Stimulated activated CD4-positive, alpha-beta T cell treated with anti-CD3 and anti-CD28 coated beads, Interleukin-1b, Interleukin-23, amount 100 ng/mL, for 48 hours (primary cell): ENCODE measurements around the gene SGCA.

Experiments used
- DNase-seq: peaks from one replicate; pipeline ENCODE4 v3.0.0-alpha.2; 2020

The SGCA gene

DNA sequence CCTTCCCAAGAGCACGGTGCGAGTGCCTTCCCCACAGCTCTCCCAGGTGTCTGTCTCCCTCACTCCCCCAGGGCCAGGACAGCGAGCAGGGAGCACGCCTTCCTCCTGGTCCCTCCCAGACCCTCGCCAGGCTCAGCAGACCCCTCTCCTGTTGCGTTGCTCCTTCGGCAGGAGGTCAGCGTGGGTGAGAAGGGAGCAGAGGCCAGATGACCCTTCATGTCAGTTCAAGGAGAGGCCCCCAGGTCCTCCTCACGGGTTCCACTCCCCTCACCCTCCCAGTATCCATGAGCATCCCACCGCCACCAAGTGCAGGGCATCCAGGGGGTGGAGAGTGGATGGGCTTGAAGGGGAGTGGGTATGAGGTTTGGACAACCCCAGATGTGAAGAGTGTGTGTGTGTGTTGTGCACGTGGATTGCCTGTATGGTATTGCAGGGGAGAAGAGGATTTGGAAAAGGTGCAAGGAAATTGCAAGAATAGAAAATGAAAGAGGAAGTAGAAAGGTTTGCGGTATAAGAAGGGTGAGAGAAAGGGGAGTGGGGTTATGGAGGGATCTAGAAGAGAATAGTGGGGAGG lies 17.7 kb downstream of the SGCA start:
- no peak for DNase-seq

DNA sequence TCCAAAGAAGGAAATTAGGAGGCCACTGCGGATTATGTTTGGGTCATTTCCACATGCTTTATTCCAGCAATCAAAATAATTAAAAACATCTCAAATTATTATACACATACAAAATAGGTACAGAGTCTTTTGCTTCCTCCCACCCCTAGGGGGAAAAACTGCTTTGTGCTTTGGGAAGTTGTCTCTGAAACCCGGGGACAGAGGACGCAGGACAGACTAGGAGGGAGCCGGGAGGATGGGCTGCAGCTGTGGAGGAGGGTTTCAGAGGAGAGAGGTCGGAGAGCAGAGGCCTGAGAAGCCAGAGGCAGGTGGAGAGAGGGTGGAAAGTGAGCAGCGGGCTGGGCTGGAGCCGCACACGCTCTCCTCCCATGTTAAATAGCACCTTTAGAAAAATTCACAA lies 18.3 kb downstream of the SGCA start:
- no peak for DNase-seq

DNA sequence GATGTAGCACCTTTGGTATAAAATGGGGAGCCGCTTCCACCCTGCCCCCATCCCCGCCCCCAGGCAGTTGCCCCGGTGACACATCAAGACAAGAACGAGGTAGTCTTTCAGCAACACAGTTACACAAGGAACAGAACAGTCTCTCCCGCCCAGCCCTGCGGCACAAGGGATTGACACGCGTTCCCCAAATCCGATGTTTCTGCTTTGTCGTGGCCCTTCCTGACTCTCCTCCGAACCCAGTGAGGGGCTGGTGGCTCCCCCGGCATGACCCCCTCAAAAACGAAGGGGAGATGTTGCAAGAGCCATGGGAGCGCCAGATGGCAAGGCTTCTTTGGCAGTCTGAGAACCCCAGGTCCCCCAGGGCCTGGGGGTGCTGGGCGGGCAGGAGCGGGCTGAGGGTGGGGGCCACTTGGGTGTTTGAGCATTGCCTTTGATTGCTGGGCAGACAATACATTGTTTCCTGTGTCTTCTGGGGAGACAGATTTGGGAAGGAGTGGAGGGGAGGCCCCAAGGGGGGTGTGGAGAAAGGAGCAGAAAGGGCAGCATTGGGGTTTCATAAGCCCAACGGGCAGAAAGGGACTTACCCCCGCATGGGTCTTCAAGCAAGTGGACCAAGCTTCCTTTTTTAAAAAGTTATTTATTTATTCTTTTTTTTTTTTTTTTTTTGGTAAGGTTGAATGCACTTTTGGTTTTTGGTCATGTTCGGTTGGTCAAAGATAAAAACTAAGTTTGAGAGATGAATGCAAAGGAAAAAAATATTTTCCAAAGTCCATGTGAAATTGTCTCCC lies 19.0 kb downstream of the SGCA start:
- DNase-seq: no peak

DNA sequence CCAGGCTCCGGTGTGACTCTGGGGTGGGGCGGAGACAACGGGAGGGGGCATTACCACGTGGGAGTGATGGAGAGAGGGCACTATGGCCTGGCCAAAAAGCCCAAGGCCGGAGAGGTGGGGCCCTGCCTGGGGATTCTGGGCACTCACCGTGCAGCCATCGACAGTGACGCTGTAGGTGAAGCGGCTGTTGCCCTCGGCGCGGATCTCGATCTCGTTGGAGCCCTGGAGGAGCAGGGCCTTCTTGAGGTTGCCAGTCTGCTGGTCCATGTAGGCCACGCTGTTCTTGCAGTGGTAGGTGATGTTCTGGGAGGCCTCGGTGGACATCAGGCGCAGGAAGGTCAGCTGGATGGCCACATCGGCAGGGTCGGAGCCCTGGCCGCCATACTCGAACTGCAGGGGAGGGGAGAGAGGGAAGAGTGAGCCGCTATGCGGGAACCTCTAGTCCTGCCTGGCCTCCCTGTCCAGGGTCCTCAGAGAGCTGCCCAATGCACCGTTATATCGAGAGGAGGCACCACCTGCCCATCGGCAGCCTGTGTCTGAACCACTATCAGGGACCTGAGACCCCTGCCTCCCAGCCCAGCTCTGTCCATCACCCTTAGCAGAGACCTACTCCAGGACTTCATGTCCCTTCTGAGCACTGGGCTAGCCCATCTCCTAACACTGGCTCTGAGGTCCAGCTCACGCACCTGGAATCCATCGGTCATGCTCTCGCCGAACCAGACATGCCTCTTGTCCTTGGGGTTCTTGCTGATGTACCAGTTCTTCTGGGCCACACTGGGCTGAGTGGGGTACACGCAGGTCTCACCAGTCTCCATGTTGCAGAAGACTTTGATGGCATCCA lies 20.0 kb downstream of the SGCA start:
- no peak for DNase-seq

DNA sequence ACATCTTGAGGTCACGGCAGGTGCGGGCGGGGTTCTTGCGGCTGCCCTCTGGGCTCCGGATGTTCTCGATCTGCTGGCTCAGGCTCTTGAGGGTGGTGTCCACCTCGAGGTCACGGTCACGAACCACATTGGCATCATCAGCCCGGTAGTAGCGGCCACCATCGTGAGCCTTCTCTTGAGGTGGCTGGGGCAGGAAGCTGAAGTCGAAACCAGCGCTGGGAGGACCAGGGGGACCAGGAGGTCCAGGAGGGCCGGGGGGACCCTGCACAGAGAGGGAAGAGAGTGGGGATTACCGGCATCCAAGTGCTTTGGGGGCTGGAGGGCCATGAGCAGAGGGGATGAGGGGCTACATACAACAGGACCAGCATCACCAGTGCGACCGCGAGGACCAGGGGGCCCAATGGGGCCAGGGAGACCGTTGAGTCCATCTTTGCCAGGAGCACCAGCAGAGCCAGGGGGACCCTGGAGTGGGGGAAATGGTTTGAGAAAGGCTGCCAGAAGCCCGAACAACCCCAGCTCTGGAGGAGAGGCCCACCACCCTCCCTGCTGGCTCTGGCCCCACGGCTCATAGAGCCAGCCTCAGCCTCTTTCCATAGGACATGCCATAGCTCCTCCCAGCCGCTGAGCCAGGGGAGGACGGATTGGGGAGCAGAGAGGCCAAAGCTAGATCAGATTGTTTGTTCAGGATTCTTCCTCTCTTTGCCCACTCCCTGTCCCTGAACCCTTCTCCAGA lies 21.0 kb downstream of the SGCA start:
- no peak for DNase-seq

DNA sequence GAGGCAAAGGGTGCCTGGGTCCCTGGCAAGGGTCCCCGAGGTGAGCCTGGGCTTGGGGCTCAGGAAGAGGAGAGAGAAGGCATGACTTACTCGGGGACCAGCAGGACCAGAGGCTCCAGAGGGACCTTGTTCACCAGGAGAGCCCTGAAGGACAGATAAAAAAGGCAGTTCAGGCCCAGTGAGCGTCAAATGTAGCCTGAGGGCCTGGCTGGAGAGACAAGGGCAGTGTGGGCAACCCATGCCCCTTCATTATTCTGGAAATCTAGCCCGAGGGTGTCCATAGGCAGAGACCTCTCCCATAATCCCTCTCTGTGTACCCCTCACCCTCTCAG lies 21.6 kb downstream of the SGCA start:
- DNase-seq: no peak

DNA sequence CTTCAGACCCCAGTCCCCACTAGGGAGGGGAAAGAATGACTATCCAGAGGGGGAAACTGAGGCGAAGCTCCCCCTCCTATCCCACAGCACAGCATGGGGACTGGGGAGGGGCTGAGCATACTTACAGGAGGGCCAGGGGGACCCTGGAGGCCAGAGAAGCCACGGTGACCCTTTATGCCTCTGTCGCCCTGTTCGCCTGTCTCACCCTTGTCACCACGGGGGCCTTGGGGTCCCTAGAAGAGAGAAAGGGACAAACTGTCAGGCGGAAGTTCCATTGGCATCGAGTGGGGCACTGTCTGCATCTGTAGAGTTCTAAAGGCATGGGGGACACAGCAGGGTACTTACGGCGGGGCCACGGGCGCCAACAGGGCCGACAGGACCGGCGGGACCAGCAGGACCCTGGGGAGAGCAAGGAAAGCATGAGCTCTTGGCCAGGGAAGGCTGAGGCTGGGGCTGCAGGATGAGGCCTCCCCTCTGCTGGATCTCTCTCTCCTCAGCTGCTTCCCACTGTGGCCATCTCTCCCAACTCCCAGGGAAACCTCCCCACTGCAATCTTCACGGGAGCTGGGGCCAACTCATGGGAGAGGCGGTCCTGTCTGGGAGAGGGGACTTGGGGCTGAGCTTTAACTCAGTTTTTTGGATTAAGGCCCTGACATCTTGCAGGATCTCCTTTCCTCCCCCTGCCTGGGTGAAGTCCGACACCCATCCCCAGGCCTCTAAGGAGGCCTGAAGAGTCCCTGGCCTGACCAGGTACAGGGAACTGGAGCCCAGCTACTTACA lies 22.1 kb downstream of the SGCA start:
- DNase-seq: no peak

DNA sequence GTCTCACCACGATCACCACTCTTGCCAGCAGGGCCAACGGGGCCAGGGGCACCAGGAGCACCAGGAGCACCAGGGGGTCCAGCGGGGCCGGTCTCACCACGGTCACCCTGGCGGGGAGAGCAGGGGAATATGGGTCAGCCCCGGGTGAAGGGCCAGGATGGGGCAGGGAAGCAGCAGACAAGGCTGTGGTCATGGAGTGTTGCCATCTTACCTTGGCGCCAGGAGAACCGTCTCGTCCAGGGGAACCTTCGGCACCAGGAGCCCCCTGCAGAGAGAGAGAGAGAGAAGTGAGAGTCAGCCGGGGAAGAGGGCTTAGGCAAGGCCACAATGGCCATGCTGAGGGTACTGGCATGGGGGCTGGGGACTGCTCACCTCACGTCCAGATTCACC lies 22.7 kb downstream of the SGCA start:
- no peak for DNase-seq

DNA sequence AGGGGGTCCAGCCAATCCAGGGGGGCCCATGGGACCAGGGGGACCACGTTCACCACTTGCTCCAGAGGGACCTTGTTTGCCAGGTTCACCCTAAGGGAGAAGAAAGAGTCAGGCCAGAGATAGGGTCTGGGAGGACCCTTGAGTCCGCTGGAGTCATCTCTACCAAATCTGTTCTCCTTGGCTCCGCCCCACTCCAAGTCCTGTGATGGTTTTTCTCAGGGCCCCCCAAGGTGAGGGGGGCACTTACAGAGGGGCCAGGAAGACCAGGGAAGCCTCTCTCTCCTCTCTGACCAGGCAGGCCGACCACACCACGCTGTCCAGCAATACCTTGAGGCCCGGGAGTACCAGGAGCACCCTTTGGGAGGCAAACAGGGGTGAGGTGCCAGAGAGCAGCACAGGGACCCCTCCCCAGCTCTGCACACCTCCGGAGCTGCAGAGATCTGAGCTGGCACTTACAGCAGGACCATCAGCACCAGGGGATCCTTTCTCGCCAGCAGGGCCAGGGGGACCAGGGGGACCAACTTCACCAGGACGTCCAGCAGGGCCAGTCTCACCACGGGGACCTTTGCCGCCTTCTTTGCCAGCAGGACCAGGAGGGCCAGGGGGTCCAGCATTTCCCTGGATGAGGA lies 23.2 kb downstream of the SGCA start:
- DNase-seq: no peak

DNA sequence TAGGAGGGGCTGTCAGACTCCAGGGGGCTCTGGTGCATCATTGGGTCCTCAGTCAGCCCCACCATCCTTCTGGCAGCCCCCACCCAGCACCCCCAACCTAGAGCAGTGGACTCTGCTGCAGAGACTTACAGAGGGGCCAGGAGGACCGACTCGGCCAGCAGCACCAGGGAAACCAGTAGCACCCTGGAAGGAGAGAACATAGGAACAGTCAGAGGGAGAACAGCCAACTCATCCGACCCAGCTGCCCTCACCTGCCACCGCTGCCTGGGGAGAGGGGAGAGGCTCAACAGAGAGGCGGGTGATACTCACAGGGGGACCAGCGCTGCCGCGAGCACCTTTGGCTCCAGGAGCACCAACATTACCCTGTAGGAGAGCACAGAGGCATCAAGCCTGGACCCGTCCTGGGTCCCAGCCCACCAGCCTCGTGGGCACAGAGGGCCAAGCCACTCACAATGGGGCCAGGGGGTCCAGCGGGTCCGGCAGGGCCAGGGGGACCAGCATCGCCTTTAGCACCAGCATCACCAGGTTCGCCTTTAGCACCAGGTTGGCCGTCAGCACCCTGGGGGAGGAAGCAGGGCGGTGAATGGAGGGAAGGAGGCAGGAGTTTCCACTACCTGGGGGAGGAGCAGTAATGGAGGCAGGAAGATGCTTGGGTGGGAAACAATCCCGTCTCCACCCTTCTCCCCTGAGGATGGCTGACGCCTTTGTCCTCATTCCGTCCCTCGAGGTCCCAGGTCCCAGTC lies 23.9 kb downstream of the SGCA start:
- DNase-seq: no peak

DNA sequence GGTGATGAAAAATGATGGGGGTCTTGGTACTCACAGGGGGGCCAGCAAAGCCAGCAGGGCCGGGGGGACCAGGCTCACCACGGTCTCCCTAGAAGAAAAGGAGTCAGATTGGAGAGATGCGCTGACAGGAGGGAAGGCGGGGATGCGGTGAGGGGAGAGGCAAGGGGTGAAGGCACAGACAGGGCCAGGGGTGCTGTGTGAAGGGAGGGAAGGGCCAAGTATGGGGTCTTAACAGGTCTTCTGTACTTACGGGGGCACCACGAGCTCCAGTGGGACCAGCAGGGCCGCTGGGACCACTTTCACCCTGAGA lies 24.4 kb downstream of the SGCA start:
- no peak for DNase-seq

DNA sequence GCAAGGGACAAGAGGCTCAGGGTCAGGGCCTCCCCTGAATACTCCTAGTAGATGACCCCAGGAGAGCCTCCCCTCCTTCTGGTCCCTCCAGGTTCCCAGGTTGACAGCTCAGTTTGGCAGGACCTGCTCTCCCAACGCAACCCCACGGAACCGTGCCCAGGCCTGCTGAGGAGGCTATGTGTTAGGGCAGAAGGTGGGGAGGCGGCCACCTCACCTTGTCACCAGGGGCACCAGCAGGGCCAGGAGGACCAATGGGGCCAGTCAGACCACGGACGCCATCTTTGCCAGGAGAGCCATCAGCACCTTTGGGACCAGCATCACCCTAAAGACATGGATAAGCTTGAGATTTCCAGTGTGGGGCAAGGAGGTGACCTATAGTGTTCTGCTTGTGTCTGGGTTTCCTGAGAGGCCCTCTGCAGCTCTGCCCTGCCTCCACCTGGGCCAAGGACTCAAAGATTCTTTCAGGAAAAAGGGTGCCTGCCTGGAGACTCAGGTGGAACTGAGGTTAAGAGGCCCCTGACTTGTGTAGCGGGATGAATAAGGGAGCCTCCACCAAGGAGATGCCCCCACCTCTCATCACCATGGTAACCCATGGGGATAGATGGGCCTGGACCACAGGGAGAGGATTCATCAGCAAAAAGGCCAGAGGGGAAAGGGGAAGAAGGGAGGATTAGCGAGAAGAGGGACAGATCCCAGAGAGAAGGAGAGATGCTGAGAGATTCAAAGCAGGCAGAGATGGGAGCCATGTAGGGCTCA lies 25.0 kb downstream of the SGCA start:
- no peak for DNase-seq

DNA sequence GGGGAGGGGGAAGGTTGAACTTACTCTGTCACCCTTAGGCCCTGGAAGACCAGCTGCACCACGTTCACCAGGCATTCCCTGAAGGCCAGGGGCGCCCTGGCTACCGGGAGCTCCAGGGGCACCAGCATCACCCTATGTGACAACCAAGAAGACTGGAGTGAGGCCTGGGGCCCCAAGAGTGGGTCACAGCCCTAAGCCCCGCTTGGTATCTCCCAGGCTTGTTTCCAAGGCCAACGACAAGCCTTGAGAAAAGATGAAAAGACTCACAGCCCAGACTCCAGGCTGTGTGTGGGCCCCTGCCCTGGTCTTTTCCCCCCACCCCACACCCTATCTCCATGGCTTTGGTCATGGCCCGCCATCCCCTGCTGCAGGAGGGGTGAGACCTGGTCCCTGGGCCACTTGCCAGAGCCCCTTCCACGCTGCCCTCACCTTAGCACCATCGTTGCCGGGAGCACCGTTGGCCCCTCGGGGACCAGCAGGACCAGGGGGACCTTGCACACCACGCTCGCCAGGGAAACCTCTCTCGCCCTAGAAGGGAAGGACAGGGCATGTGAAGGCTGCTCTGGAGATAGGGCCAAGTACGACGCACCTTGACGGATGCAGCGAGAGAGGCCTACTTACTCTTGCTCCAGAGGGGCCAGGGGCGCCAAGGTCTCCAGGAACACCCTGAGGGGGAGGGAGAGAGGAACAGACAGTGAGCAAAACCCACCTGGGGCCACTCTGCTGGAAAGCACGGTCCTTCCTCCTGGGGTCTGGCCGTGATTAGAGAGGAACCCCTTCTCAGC lies 25.7 kb downstream of the SGCA start:
- DNase-seq: no peak

DNA sequence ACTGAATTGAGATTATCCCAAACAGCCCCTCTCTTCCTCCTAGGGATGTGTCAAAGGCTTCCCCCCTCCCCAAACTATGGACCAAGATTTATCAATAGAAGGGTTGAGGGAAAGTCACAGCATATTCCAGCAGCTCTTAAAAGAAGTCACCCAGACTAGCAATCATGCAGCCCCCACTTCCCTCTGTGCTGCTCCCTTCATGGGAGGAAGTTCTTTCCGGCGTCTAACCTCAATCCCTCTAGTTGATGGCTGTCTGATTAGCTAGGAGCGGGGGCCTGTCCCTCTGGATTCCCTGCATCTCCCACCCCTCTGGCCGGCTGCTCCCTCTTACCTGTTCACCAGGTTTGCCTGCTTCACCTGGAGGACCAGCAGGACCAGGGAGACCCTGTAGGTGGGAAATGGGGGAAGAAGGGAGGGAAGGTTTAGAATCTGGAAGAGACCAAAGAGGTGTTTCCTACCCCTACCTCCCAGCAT lies 26.4 kb downstream of the SGCA start:
- no peak for DNase-seq

DNA sequence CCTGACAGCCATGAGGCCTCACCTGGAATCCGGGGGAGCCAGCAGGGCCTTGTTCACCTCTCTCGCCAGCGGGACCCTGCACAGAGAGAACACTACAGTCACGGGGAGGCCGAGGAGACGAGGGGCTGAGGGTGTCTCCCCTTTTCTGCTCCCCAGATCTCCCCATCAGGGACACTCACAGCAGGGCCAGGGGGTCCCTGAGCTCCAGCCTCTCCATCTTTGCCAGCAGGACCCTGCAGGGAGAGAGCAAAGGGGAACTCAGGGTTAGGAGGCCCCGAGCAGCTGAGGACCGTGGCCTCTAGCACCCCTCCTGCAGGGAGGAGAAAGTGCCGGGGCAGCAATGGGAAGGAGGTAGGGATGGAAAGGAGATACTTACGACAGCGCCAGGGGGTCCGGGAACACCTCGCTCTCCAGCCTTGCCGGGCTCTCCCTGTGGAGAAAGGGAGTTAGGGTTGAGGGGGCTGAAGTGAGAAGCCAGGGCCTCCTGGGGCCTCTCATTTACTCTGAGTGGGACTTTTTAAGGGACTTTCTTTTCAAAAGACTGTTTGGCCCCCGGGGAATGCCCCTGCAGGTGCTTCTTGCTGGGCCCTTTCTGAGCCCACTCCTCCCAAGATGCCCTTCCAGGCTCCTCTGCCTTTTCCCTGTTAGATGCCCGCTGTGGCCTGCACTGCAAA lies 26.9 kb downstream of the SGCA start:
- no peak for DNase-seq

DNA sequence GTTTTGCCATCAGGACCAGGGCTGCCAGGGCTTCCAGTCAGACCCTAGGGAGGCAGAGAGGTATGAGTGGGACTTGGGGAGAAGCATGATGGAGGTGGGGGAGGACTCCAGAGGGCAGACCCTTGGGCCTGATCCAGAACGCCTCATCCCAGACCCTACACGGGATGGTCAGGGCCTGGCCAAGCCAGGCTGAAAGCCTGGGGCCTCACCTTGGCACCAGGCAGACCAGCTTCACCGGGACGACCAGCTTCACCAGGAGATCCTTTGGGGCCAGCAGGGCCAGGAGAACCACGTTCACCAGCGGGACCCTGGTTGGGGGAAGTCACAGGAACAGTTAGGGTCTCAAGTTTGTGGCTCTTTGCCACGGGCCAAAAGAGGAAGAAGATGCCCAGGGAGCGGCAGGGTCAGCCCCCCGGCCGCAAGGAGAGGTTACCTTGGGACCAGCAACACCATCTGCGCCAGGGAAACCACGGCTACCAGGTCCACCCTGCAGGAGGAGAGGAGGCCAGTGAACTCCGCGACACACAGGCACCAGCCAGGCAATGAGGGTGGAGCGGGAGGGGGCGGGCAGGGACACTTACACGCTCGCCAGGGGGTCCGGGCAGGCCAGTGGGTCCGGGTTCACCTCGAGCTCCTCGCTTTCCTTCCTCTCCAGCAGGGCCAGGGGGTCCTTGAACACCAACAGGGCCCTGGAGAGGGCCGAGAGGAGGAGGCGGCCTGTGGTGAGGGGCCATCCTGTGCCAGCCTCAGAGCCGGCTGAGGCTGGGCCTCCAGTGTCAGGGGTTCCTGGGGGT lies 28.5 kb downstream of the SGCA start:
- DNase-seq: no peak

DNA sequence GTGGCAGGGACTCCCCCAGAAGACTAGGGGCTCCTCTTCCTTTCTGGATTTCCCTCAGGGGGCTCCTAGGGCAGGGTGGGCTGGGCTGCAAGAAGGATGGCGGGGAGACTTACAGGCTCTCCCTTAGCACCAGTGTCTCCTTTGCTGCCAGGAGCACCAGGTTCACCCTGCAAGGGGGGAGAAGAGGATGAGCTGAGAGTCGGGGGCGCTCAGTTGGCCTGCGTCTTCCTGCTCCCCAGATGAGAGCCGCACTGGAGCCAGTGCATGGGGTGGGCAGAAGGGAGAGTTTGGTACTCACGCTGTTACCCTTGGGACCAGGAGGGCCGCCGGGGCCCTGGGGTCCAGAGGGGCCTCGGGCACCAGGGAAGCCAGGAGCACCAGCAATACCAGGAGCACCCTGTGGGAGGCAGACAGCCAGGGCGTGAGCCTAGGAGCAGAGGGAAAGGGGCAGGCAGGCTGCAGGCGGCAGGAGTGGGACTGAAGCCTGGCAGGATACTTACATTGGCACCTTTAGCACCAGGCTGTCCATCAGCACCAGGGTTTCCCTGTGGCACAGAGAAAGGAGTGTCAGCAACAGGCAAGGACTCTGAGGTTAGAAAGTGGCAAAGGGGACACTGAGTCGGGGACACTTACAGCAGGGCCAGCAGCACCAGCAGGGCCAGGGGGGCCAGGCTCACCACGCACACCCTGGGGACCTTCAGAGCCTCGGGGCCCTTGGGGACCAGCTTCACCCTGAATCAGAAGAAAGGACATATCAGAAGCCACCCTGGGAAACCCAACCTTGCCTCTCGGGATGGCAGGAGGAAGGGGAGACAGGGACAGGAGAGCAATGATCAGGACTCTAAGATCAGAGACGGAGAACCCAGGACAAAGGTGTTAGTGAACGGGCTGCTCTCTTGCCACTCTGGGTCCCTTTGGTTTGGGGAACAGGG lies 29.4 kb downstream of the SGCA start:
- no peak for DNase-seq
